ENCODE results near the gene MFAP1.

MFAP1 gene

GRCh38 chr15:43800286-43801141 is 24.0 kb downstream of the MFAP1 start, which contains the start of gene HYPK:
TSS of gene HYPK (plus strand) at chr15:43800599. CDS start at chr15:43800623, 24 bp downstream.
- Histone ChIP-seq H4K20me1 (ENCODE audit: insufficient read depth) (no peaks in the 10 kb centered on the region), H3K4me2 (peak within 1 kb of the TSS; percentile 88), H3K27ac (no peak within 1 kb of the TSS), H3K9ac (peak within 1 kb of the TSS; percentile 55; the same call in 1 of the 2 replicates), H3K79me2 (ENCODE audit: insufficient read depth, low read depth) (peaks cover 13% of the 10 kb centered on the region; the same call in 1 of the 2 replicates), H2AFZ (ENCODE audit: low read depth) (peak within 1 kb of the TSS; percentile 63), H3K4me1 (ENCODE audit: low read depth, poor library complexity, severe bottlenecking) (peaks cover 6% of the 10 kb centered on the region), H3K27me3 (ENCODE audit: insufficient read depth, low read depth) (no peaks in the 10 kb centered on the region), H3K4me3 (IDR thresholded peaks at IDR 0.05; ENCODE audit: insufficient read depth, low read depth, low read length) (no peak within 1 kb of the TSS), H3K36me3 (ENCODE audit: insufficient read depth) (no peaks in the 10 kb centered on the region; the same call in 1 of the 2 replicates)
- TF ChIP-seq CTCF (conservative IDR thresholded peaks at IDR 0.05; ENCODE audit: low read depth, low read length), result no peak

GRCh38 chr15:43799945-43800285 is 24.6 kb downstream of the MFAP1 start, which contains the start of gene SERINC4:
TSS of gene SERINC4 (minus strand) at chr15:43800220. CDS start at chr15:43799986, 234 bp downstream.
- Histone ChIP-seq H2AFZ (ENCODE audit: low read depth) (peak within 1 kb of the TSS; percentile 63), H3K4me2 (peak within 1 kb of the TSS; percentile 88), H3K4me1 (ENCODE audit: low read depth, poor library complexity, severe bottlenecking) (peaks cover 6% of the 10 kb centered on the region), H3K9ac (peak within 1 kb of the TSS; percentile 55; the same call in 1 of the 2 replicates), H3K27me3 (ENCODE audit: insufficient read depth, low read depth) (no peaks in the 10 kb centered on the region), H3K79me2 (ENCODE audit: insufficient read depth, low read depth) (peaks cover 13% of the 10 kb centered on the region; the same call in 1 of the 2 replicates), H3K4me3 (IDR thresholded peaks at IDR 0.05; ENCODE audit: insufficient read depth, low read depth, low read length) (no peak within 1 kb of the TSS), H3K27ac (no peak within 1 kb of the TSS), H3K36me3 (ENCODE audit: insufficient read depth) (no peaks in the 10 kb centered on the region), H4K20me1 (ENCODE audit: insufficient read depth) (no peaks in the 10 kb centered on the region)
- TF ChIP-seq CTCF (conservative IDR thresholded peaks at IDR 0.05; ENCODE audit: low read depth, low read length), result no peak

- Histone ChIP-seq H3K27ac (no peak overlapping the region), H3K79me2 (ENCODE audit: insufficient read depth, low read depth) (peaks cover 16% of the 10 kb centered on the region; the same call in 1 of the 2 replicates), H3K27me3 (ENCODE audit: insufficient read depth, low read depth) (no peaks in the 10 kb centered on the region), H2AFZ (ENCODE audit: low read depth) (no peak overlapping the region), H3K4me3 (IDR thresholded peaks at IDR 0.05; ENCODE audit: insufficient read depth, low read depth, low read length) (no peak overlapping the region), H4K20me1 (ENCODE audit: insufficient read depth) (no peaks in the 10 kb centered on the region), H3K9ac (no peak overlapping the region), H3K4me2 (no peak overlapping the region), H3K36me3 (ENCODE audit: insufficient read depth) (no peaks in the 10 kb centered on the region), H3K4me1 (ENCODE audit: low read depth, poor library complexity, severe bottlenecking) (peaks cover 6% of the 10 kb centered on the region)
- no peak for TF ChIP-seq CTCF (conservative IDR thresholded peaks at IDR 0.05; ENCODE audit: low read depth, low read length)
Measured at GRCh38 chr15:43799209-43799944, 25.1 kb downstream of the MFAP1 start.

GRCh38 chr15:43796566-43796965 is 27.9 kb downstream of the MFAP1 start:
- H3K4me3 ChIP-seq (IDR thresholded peaks at IDR 0.05; ENCODE audit: insufficient read depth, low read depth, low read length), result no peak overlapping the region
- no peak overlapping the region for H3K27ac ChIP-seq
- H4K20me1 ChIP-seq (ENCODE audit: insufficient read depth), result no peaks in the 10 kb centered on the region
- TF ChIP-seq CTCF (conservative IDR thresholded peaks at IDR 0.05; ENCODE audit: low read depth, low read length), result no peak
- no peak overlapping the region for H3K4me2 ChIP-seq
- peaks cover 15% of the 10 kb centered on the region for H3K4me1 ChIP-seq (ENCODE audit: low read depth, poor library complexity, severe bottlenecking)
- no peak overlapping the region for H2AFZ ChIP-seq (ENCODE audit: low read depth)
- H3K79me2 ChIP-seq (ENCODE audit: insufficient read depth, low read depth), result peaks cover 36% of the 10 kb centered on the region
- no peak overlapping the region for H3K9ac ChIP-seq
- no peaks in the 10 kb centered on the region for H3K27me3 ChIP-seq (ENCODE audit: insufficient read depth, low read depth)
- H3K36me3 ChIP-seq (ENCODE audit: insufficient read depth), result no peaks in the 10 kb centered on the region

All from KMS-11 (cell line).